Duodenal mucosa (tissue), 2 donors: ENCODE data around the gene RAB27B.

ENCODE experiments used
- H3K27ac ChIP-seq: one replicate; pipeline ENCODE4 v1.7.0; 2013; ENCODE audit warnings: low read depth, low read length
- H3K27me3 ChIP-seq, 2 donors: one replicate each; pipeline ENCODE4 v1.7.0; 2013; ENCODE audit warnings: low read length in 2 of 2, control low read depth in 1 of 2; ENCODE audit not compliant: insufficient read depth in 2 of 2, control insufficient read depth in 1 of 2
- H3K36me3 ChIP-seq, 2 donors: one replicate each; pipeline ENCODE4 v1.7.0; 2013; ENCODE audit warnings: low read length in 2 of 2, control low read depth in 1 of 2; ENCODE audit not compliant: insufficient read depth in 2 of 2, control insufficient read depth in 1 of 2
- H3K4me1 ChIP-seq, 2 donors: one replicate each; pipeline ENCODE4 v1.7.0; 2013; ENCODE audit warnings: low read length in 2 of 2, control low read depth in 1 of 2; ENCODE audit not compliant: insufficient read depth in 2 of 2, control insufficient read depth in 1 of 2
- H3K4me3 ChIP-seq, 2 donors: one replicate each; pipeline ENCODE4 v1.7.0; 2013; ENCODE audit warnings: low read length in 2 of 2, low read depth in 1 of 2
- H3K9ac ChIP-seq, 2 donors: one replicate each; pipeline ENCODE4 v1.7.0; 2013; ENCODE audit warnings: low read length in 2 of 2, low read depth in 1 of 2
- H3K9me3 ChIP-seq, 2 donors: one replicate each; pipeline ENCODE4 v1.7.0; 2013; ENCODE audit warnings: low read length in 2 of 2, control low read depth in 1 of 2; ENCODE audit not compliant: control insufficient read depth in 1 of 2

Gene RAB27B

DNA sequence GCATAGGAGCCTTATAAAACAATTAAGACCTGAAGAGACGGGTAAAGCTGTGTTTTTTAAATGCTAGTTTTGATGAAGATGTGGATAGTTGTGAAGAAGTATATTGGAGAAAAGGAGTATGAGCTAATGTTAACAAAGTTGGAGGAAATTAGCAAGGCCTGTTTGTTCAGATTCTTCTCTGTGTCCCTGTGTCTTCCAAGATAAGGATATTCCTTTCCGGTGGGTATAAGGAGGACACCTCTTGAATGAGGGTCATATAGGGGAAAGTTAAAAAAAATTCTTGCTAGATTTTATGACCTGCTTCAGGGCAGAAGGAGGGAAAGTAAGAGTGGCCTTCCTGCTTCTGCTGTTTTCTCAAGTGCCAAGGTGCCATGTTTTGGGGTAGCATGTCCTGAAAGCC lies 72.0 kb downstream of the RAB27B start:
- H3K27ac ChIP-seq, result no peak overlapping the region

DNA sequence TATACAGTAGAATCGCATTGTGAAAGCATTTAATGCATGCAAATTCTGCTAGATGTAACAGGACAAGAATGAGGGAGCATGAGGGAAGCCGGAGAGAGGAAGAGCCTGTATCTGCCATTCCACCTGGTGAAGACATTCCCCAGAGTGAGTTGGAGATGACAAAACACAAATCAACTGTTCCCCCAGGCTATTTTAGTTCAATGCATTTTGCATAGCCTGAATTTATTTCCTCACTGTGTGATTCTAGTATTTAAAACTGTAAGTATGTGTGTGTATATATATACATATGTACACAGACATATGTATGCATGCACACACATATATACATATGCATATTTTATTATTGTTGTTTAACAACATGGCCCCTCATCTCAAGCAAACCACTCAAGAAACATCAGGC lies 76.3 kb downstream of the RAB27B start:
- Histone ChIP-seq H3K36me3 (no peaks in the 10 kb centered on the region), H3K27me3 (no peaks in the 10 kb centered on the region), H3K9ac (no peak overlapping the region), H3K4me3 (no peak overlapping the region), H3K27ac (no peak overlapping the region), H3K4me1 (no peaks in the 10 kb centered on the region), H3K9me3 (no peaks in the 10 kb centered on the region)

More for the DNA sequence above, 72.0 kb downstream of the RAB27B start:
- Histone ChIP-seq H3K4me1 (no peaks in the 10 kb centered on the region), H3K9me3 (no peaks in the 10 kb centered on the region), H3K36me3 (no peaks in the 10 kb centered on the region), H3K27me3 (no peaks in the 10 kb centered on the region), H3K4me3 (no peak overlapping the region), H3K9ac (no peak overlapping the region)

DNA sequence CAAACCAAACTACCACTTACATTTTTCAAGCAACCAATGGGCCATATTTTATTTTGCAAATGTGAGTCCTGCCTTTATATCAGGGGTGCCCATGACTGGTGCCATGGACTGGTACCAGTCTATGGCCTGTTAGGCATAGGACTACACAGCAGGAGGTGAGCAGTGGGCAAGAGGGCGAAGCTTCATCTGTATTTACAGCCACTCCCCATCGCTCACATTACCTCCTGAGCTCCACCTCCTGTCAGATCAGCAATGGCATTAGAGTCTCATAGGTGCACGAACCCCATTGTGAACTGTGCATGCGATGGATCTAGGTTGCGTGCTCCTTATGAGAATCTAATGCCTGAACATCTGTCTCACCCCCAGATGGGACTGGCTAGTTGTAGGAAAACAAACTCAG lies 77.4 kb downstream of the RAB27B start:
- Histone ChIP-seq H3K4me3 (no peak overlapping the region), H3K9ac (no peak overlapping the region), H3K4me1 (no peaks in the 10 kb centered on the region), H3K27me3 (no peaks in the 10 kb centered on the region), H3K27ac (no peak overlapping the region), H3K36me3 (no peaks in the 10 kb centered on the region), H3K9me3 (no peaks in the 10 kb centered on the region)

DNA sequence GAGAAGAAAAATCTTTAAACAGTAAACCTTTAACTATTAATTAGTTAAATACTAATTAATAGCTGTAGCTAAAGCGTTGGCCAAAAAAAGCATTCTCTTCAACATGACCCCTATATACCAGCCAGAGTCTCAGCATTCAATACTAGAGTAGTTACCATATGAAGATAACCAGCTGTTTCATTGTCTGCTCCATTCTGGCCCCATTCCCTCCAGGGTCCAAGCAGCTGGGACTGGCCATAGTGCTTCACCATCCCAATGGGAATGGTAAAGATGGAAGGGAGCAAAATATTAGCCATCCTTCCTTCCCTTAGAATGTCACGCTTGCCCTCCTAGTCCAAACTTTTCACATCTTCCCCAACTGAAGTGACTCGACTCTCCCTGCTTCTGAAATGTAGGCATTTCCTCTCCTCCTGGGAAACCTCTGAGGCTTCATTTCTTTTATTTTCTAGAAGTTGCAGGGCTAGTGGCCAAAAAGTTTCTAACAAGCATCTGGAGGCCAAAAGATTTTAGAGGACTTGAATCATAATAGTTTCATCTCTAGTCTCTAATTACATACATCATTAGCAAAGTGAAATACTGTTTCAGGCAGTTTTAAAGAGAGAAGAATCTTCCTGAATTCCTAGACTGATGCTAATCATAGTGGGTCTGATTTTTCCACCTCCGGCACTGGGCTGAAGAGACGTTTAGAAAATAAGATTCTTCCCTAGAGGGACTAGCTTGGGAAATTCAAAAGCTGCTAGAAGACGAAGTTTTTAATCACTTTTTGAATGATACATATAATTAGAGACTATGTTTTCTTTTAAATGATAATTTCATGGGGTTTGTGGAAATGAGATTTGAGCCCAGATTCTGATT lies 78.3 kb downstream of the RAB27B start:
- Histone ChIP-seq H3K27ac (no peak overlapping the region), H3K9ac (no peak overlapping the region), H3K4me3 (no peak overlapping the region), H3K4me1 (no peaks in the 10 kb centered on the region), H3K9me3 (no peaks in the 10 kb centered on the region), H3K27me3 (no peaks in the 10 kb centered on the region), H3K36me3 (no peaks in the 10 kb centered on the region)

DNA sequence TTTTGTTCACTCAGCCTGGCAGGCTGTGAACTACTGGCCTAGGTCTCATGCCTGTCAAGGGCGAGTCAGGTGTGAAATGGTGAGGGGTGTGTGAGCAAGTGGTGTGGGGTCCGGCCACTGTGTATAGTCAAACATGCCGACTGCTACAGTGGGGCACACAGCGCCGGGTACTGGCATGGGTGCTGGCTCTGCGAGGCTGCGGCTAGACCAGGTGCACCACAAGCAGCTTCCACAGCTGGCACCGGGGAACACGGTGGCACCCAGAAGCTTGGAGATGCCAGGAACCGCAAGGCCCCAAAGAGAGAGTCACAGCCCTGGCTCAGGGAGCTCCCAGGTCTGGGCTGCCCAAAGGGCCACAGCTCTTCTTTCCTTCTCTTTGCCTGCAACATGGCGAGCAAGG lies 81.3 kb downstream of the RAB27B start:
- H3K4me1 ChIP-seq, result no peaks in the 10 kb centered on the region
- H3K27me3 ChIP-seq, result no peaks in the 10 kb centered on the region
- H3K9me3 ChIP-seq, result no peaks in the 10 kb centered on the region
- no peak overlapping the region for H3K27ac ChIP-seq
- no peak overlapping the region for H3K4me3 ChIP-seq
- peaks cover 0 to 3% of the 10 kb centered on the region in 2 donors for H3K36me3 ChIP-seq
- H3K9ac ChIP-seq, result no peak overlapping the region

DNA sequence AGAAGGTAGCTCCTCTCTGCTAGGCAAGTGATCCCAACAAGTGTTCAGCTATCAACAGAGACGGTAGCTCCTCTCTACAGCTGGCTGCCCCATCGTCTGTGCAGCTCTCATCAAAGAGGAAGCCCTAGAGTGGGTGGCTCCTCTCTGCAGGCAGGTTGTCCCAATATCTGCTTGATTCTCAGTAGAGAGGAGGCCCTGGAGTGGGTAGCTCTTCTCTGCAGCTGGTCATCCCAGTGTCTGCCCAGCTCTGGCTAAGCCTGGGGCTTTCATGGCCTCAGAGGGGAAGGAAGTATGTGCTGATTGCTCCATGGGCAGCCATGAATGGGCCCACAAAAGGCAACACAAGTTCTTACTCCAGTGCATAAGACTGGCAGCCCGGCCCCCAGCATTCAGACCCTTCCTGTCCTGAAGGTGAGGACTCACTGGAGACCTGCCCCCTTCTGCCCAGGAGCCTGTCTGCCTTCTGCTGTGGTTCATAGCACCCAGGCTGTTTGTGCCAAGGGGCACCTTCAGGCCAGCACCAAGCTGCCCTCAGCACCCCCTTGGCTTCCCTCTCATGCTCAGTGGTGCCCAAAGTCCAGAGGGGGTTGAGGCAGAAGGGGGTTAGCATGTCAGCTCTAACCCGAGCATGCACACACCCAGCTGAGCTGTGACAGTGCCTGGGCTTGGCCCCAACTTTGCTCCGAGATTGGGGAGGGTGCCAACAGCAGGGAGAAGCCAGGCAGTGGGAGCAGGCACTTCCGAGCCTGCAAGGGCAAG lies 82.1 kb downstream of the RAB27B start:
- no peaks in the 10 kb centered on the region for H3K4me1 ChIP-seq
- no peak overlapping the region for H3K9ac ChIP-seq
- no peaks in the 10 kb centered on the region for H3K27me3 ChIP-seq
- H3K9me3 ChIP-seq, result no peaks in the 10 kb centered on the region
- no peak overlapping the region for H3K27ac ChIP-seq
- peaks cover 3 to 5% of the 10 kb centered on the region in 2 donors for H3K36me3 ChIP-seq
- no peak overlapping the region for H3K4me3 ChIP-seq

DNA sequence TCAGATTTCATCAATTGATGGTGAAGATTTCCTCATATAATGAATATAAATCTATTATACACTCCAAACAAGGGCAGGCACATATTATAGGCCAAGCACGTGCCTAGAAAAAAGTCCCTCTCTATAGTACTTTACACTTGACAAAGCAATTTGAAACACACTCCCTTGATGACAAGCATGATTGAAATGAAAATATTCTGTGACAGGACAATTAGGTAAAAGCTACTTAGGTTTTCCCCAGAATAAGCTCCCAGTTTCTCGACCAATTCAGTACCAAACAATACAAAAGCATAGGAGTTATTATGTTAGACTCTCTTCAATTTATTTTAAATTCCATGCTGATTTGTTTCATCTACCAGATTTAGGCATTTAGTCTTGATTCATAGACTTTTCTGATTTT lies 83.3 kb downstream of the RAB27B start:
- no peak overlapping the region for H3K9ac ChIP-seq
- H3K27me3 ChIP-seq, result no peaks in the 10 kb centered on the region
- no peak overlapping the region for H3K27ac ChIP-seq

DNA sequence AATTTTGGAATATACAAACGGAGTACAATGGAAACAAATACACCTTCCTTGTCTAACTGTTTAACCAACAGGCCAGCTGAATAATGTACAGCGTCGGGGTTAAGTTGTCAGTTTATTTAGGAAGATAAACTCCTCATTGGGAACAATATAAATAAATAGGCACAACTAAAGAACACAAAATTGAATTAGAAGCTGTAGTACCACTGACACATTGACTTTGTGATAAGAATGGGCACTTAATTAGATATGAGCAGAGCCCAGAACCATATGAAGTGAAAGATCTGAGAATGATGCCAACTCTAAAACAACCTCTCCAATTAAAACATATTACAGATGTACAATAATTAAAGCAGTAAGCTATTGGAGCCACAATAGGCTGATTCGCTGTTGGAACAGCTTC lies 86.5 kb downstream of the RAB27B start:
- no peak overlapping the region for H3K4me3 ChIP-seq
- no peak overlapping the region for H3K27ac ChIP-seq
- no peaks in the 10 kb centered on the region for H3K4me1 ChIP-seq
- H3K9ac ChIP-seq, result no peak overlapping the region
- H3K36me3 ChIP-seq, result peaks cover 5 to 24% of the 10 kb centered on the region in 2 donors
- no peaks in the 10 kb centered on the region for H3K9me3 ChIP-seq
- no peaks in the 10 kb centered on the region for H3K27me3 ChIP-seq

More for the DNA sequence above, 83.3 kb downstream of the RAB27B start:
- no peak overlapping the region for H3K4me3 ChIP-seq
- H3K36me3 ChIP-seq, result peaks cover 5 to 10% of the 10 kb centered on the region in 2 donors
- H3K9me3 ChIP-seq, result no peaks in the 10 kb centered on the region
- no peaks in the 10 kb centered on the region for H3K4me1 ChIP-seq

DNA sequence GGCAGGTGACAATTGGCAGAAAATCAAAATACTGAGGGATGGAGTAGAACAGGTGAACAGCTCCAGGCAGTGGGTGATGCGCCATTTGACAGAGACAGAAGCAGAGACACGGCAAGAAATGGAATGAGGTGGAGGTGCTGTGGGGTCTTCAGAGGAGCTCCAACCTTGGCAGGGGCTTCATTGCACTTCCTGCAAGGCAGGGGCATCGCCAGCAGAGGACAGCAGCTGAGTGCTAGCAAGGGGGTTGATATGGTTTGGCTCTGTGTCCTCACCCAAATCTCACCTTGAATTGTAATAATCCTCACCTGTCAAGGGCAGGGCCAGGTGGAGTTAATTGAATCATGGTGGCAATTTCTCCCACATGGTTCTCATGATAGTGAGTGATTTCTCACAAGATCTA lies 88.2 kb downstream of the RAB27B start:
- Histone ChIP-seq H3K36me3 (peaks cover 5 to 31% of the 10 kb centered on the region in 2 donors), H3K9ac (no peak overlapping the region), H3K4me3 (no peak overlapping the region)

DNA sequence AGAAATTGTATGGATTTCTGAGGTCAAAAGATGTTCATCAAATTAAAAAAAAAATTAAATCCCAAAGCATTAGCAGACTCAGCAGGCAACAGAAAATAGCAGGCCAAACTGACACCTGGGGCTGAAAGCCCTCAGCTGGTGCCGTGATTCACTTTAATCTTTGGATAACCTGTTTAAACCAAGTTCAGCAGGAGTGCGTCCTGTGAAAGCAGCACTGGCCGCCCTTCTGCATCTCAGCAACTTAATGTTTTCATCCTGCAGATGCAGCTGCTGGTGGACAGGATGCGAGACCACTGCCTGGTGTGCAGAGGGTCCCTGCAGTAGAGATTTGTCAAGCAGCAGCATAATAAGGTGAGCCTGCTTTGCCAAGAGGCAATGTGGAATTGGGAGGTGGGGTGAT lies 89.8 kb downstream of the RAB27B start:
- Histone ChIP-seq H3K4me3 (no peak overlapping the region), H3K9ac (no peak overlapping the region), H3K4me1 (no peaks in the 10 kb centered on the region), H3K27ac (no peak overlapping the region), H3K36me3 (peaks cover 5 to 31% of the 10 kb centered on the region in 2 donors), H3K27me3 (no peaks in the 10 kb centered on the region), H3K9me3 (no peaks in the 10 kb centered on the region)

More for the DNA sequence above, 88.2 kb downstream of the RAB27B start:
- H3K9me3 ChIP-seq, result no peaks in the 10 kb centered on the region
- no peak overlapping the region for H3K27ac ChIP-seq
- H3K27me3 ChIP-seq, result no peaks in the 10 kb centered on the region
- no peaks in the 10 kb centered on the region for H3K4me1 ChIP-seq
